NK-92 (cell line): ENCODE results near the gene PI4KA.
"Not testable (repeated sequence)": the region's sequence is repeated elsewhere in the genome, so short reads cannot be mapped to it uniquely, and the experiment has no call there.

ENCODE experiments used
- DNase-seq: peaks from one replicate; lab custom pipeline; 2025; ENCODE audit not compliant: unreplicated experiment; lab: John Stamatoyannopoulos, UW

The PI4KA gene

GRCh38 chr22:20852076-20852475, 6.5 kb downstream of the PI4KA start:
- no peak for DNase-seq

GRCh38 chr22:20847318-20847822, 11.2 kb downstream of the PI4KA start:
- DNase-seq: no peak

- DNase-seq: no peak
Observed at GRCh38 chr22:20844055-20845037, 14.3 kb downstream of the PI4KA start.

- no peak for DNase-seq
Observed at GRCh38 chr22:20843501-20843900, 15.1 kb downstream of the PI4KA start.

- no peak for DNase-seq
Observed at GRCh38 chr22:20840646-20841371, 17.8 kb downstream of the PI4KA start.

GRCh38 chr22:20839837-20840645, 18.6 kb downstream of the PI4KA start:
- no peak for DNase-seq

- DNase-seq: not testable (repeated sequence)
Observed at GRCh38 chr22:20839354-20839753, 19.3 kb downstream of the PI4KA start.

GRCh38 chr22:20836987-20837823, 21.4 kb downstream of the PI4KA start:
- no peak for DNase-seq

- DNase-seq: no peak
Observed at GRCh38 chr22:20834725-20835124, 23.9 kb downstream of the PI4KA start.

DNA sequence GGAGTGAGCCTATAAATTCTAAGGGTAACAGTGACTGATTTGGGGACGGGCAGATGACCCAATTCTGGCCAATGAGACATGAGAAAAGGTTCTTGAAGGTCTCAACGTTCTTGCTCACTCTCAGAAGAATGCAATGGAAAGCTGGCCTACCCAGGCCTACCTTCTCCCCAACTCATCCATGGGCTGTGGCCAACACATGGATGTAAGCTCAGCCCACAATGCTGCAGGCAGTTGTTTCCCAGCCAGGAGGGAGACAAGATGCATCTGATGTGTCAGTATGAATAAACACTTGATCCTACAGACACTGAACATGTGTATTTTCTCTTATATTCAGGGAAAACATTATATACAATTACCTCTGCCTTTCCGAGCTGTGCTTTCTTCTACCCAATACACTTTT, 24.4 kb downstream of the PI4KA start:
- DNase-seq: no peak

- DNase-seq: no peak
Observed at GRCh38 chr22:20833225-20833665, 25.4 kb downstream of the PI4KA start.

DNA sequence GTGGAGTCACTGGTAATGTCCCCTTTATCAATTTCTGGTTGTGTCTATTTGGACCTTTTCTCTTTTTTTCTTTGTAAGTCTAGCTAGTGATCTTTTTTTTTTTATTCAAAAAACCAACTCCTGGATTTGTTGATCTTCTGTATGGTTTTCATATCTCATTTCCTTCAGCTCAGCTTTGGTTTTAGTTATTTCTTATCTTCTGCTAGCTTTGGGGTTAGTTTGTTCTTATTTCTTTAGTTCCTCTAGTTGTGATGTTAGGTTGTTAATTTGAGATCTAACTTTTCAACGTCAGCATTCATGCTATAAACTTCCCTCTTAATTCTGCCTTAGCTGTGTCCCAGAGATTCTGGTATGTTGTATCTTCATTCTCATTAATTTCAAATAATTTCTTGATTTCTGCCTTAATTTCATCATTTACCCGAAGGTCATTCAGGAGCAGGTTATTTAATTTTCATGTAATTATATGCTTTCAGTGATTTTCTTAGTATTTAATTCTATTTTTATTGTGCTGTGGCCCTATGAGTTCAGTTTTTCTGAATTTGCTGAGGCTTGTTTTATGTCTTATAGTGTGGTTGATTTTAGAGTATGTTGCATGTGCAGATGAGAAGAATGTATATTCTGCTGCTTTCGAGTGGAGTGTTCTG, 29.0 kb downstream of the PI4KA start:
- no peak for DNase-seq

DNA sequence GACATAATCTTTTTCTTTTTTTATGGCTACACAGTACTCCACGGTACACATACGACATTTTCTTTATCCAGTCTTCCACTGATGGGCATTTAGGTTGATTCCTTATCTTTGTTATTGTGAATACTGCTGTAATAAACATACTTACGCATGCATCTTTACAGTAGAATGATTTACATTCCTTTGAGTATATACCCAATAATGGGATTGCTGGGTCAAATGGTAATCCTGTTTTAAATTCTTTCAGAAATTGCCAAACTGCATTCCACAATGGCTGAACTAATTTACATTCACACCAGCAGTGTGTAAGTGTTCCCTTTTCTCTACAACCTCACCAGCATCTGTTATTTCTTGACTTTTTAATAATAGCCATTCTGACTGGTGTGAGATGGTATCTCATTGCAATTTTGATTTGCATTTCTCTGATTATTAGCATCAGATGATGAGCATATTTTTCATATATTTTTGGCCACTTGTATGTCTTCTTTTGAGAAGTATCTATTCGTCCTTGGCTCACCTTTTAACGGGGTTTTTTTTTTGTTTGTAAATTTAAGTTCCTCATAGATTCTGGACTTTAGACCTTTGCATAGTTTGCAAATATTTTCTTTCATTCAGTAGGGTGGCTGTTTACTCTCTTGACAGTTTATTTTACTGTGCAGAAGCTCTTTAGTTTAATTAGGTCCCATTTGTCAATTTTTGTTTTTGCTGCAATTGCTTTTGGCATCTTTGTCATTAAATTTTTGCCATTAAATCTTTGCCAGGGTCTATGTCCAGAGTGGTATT, 32.0 kb downstream of the PI4KA start:
- not testable (repeated sequence) for DNase-seq

- DNase-seq: no peak
Observed at GRCh38 chr22:20825624-20826023, 33.0 kb downstream of the PI4KA start.

- not testable (repeated sequence) for DNase-seq
Observed at GRCh38 chr22:20825216-20825615, 33.4 kb downstream of the PI4KA start.

- DNase-seq: no peak
Observed at GRCh38 chr22:20823264-20823663, 35.3 kb downstream of the PI4KA start.

- no peak for DNase-seq
Observed at GRCh38 chr22:20822240-20822639, 36.4 kb downstream of the PI4KA start.

GRCh38 chr22:20821717-20822239, 36.8 kb downstream of the PI4KA start:
- not testable (repeated sequence) for DNase-seq
